DMS53 treated with DMSO at 0.1 percent for 48 hours (cell line): ENCODE measurements around the gene SEMA5A.
"Not testable (repeated sequence)": the region's sequence is repeated elsewhere in the genome, so short reads cannot be mapped to it uniquely, and the experiment has no call there.

Source experiments
- DNase-seq: peaks from one replicate; lab custom pipeline; 2025; ENCODE audit not compliant: unreplicated experiment; lab: John Stamatoyannopoulos, UW

Gene SEMA5A

GRCh38 chr5:9374025-9374424 lies 171.8 kb downstream of the SEMA5A start:
- no peak for DNase-seq

- no peak for DNase-seq
Observed at GRCh38 chr5:9373571-9373970, 172.3 kb downstream of the SEMA5A start.

DNA sequence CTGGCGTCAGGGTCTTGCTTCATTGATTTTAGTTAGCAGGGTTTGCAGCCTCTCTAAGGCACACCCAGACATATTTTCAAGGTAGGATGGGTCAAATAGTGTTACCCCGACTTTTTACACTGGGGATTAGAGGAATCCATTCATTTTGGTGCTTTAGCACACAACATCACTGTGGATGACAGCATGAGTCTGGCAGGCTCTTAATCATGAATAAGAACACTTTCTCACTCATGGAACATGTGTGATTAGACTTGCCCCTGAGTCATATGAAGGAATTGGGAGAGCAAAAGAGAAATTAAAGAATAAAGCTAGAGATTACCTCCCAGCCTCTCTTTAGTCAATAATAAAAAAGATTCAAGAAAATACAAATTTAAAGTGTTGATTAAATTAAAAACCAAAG lies 175.6 kb downstream of the SEMA5A start:
- DNase-seq: no peak

DNA sequence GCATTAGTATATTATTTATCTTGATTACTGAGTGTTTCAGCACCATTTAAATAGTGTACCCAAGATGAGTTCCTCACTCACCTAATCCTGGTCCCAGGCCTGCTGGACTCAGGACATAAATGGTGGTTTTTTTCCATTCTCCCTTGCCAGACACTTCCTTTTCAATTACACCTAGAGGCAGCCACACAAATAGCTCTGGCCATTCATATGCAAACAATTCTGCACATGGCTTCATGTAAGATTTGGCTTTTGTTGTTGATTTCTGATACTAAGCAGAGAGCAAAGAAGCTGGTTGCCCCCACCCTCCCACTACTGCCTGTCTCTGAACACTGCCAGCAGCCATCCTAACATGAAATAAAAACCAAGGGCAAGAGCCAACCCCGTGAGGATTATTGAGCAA lies 180.4 kb downstream of the SEMA5A start:
- no peak for DNase-seq

- DNase-seq: no peak
Observed at GRCh38 chr5:9363449-9363848, 182.4 kb downstream of the SEMA5A start.

DNA sequence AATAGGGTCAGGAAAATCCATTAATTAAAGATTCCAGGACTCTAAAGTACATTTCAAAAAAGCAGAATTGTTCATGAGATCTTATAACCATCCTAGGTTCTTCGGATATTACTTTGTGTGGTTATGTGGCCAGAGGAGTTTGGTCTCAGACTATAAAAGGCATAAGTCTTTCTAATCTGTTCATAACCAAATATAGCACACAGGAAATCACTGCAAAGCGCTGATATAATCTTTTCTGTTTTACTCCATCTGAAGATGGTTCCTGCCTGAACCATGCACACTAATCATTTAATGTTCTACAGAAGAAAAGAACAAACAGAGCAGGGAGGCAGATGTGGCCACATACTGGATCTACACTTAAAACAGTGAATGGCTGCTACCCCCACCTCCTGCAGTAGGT lies 182.8 kb downstream of the SEMA5A start:
- no peak for DNase-seq

DNA sequence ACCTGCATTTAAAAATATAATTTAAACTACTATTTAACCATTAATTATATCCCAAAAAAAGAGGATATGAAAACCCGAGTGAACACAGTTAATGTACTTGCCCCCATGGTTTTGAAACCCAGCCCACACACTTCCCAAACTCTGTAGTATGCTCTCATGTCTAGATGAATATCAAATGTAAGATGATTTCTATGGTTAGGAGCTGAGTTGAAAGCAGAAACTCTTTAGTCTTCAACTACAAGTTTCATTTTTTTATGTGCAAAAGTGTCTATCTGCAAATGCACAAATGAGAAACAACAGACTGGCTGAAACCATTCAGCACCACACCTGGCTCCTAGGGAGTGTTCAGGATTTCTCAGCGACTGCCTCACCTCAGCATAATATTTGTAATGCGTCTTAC lies 183.3 kb downstream of the SEMA5A start:
- DNase-seq: no peak

- peak; percentile 28 for DNase-seq
Observed at GRCh38 chr5:9361835-9362234, 184.0 kb downstream of the SEMA5A start.

GRCh38 chr5:9358961-9359685 lies 186.8 kb downstream of the SEMA5A start:
- no peak for DNase-seq

DNA sequence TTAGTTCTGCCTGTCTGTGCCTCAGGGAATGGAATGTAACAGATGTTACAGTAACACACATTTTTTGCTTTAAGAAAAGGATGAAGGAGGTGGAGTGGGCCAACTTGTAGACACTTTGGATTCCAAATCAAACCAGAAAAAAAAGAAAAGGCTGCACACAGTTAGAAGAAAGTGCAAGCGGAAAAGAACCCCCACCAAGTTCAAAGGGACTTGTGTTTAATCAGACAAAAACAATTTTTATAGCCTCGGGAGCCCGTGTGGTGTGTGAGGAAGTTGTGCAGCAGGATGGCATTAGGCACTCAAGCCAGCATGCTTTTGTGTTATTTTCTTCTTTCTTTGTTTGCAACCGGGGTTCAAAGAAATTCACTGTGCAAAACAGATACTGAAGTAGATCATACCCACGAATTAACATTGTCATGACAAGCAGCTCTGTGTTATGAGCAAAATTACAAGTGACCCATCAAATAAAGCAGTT lies 189.5 kb downstream of the SEMA5A start:
- DNase-seq: no peak

GRCh38 chr5:9354336-9355081 lies 191.4 kb downstream of the SEMA5A start:
- DNase-seq: no peak

DNA sequence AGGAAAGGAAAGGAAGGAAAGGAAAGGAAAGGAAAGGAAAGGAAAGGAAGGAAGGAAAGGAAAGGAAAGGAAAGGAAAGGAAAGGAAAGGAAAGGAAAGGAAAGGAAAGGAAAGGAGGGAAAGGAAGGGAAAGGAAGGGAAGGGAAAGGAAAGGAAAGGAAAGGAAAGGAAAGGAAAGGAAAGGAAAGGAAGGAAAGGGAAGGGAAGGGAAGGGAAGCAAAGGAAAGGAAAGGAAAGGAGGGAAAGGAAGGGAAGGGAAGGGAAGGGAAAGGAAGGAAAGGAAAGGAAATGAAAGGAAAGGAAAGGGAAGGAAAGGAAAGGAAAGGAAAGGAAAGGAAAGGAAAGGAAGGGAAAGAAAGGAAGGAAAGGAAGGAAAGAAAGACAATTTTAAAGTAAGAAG lies 192.8 kb downstream of the SEMA5A start:
- DNase-seq: not testable (repeated sequence)

DNA sequence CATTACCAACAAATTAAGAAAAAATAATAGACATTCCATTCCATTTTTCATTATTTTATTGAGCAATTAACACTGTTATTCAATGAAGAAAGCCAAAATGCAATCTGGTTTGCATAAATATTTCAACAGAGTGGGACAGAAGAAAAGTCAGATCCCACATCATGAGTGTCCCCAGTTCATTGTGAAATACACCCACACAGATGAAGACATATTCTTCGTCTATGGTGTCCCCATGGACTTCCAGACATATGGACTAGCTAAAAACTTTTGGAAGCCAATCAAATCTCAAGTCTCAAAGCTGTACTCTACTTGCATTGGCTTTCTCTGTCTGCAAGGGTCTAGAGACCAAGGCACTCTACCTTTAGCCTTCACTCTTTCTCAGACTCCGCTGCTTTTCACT lies 194.3 kb downstream of the SEMA5A start:
- no peak for DNase-seq

DNA sequence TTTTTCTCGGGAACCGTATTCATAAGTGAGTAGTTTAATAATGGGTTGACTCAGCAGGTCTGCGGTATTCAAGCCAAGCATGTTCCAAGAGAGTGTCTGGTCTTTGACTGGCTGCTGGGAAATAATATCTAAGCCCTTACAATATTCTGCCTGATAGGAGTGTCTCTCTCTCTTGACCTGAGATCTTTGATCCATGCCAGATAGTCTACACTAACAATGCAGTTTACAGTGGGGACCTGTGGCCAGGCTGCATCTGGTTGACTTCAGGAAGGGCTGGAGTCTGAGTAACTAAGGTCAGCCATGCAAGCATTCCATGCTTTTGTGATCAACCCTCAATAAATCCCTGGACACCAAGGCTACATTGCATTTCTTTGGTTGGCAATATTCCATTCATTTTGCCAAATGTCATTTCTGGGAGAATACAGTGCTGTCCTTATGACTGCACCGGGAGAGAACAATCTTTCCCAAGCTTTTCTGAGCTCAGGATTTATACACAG lies 195.5 kb downstream of the SEMA5A start:
- DNase-seq: no peak

DNA sequence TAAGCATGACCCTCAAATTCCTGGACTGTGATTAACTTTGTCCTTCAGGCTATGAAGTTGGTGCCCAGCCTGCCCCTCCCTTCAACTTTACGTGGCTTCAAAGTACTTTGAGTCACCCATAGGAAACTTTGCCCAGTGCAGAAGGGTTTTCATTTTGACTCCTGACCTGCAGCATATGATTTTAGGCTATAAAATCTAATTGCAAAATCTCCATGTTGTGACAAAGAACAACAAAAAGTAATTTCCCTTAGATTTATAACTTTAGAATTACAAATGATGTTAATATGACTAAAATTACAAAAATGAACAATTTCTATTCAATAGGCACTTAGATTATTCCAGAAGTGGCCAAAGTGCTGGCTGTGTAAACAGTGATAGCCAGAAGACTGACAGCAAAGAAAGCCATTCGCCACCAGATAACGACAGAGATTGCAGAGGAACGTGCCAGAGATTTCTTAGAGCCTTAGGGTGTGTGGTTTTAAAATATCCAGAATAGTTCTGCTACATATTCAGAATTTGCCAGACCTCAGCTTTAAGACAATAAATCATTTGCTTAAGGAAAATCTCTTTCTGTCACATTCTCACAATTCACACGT lies 197.4 kb downstream of the SEMA5A start:
- no peak for DNase-seq

DNA sequence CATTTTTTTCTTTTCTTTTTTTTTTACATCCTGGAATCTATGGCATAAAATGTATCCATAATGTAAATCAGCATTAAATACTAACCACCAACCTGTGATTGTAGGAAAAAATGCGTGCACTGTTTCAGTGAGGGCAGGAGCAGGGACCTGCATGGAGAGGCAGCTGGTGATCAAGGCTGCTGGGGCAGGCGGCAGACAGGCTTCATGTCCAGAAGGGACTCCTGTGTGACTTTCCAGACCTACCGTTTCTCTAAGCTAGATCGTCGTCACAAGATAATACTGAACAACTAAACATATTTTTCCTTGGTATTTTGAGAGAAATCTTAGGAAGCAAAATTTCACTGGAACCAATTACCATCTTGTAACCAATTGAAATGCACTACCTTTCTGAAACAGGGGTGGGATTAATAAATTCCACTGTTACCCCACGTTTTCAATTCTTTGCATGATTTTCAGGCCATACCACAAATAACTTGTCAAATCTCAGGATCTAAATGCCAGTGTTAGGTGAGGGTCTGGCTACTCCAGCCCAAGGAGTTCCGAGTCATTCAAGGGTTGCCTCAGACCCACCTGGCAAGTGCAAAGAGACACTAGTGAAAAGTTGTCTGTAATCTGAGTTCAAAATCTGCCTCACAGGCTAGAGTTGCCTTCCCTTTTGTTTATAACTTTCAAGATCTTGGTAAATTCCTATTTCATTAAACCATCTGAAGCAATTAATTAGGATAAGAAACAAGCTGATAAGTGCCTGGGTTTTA lies 198.2 kb downstream of the SEMA5A start:
- DNase-seq: no peak

GRCh38 chr5:9347032-9347431 lies 198.8 kb downstream of the SEMA5A start:
- no peak for DNase-seq

GRCh38 chr5:9344751-9345240 lies 201.1 kb downstream of the SEMA5A start:
- no peak for DNase-seq

DNA sequence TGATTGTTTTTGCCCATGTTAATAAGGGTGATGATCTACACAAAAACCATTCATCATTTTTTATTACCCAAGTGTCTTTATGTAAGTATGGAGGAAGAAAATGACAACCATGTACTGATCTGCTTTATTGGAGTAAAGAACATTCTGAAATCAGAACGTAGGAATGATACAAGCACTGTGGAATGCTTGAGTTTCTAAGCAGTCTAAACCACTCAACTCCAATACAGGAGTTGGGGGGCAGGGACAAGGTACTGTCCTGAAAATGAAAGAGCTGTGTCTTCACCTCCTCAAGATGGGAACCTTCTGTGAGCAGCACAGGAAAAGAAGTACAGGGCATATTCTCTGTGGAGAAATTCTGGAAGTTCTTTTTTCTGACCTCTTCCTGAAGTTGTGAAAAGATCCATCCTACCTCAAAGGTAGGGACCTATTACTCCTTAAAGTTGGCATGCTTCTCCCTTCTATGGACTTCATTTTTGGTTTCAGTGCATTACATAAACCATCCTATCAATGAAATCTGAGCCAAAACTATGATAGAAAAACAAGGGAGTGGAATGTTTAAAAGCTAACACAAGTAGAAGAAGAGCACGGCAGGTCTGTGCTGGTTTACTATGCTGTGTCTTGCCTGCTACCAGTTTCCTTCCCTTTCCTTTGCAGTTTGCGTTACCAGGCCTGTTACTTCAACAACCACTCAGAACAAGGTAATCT lies 202.6 kb downstream of the SEMA5A start:
- DNase-seq: no peak

DNA sequence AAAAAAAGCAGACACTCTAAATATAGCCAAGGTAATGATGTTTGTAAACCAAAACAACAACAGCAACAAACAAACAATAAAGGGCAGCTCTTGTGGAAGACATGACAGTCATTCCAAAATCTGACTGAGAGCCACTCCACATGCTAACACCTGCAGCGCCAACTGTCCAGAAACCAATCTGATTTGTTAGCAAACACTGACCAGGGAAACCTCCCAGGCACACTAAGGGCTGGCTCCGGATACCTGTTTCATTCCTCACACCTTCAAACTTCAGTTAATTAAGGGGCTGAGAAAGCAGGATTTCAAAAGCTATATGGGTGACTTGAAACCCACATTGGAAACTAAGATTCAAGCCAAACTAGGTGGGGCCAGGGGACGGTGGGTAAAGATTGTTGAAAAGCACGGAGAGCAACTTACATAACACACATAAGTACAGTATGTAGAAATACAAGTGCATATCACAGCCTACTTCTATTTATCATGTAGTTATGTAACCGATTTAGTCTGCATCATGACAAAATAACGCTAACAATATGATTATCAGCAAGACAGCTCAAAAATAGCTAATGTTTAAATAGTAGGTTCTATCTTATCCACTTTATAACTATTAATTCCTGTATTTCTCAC lies 203.6 kb downstream of the SEMA5A start:
- DNase-seq: no peak
